Activated CD4-positive, alpha-beta T cell treated with anti-CD3 and anti-CD28 coated beads, Interleukin-2, amount 50 U/mL, for 48 hours (primary cell): ENCODE measurements around the gene GNAI2.
"Not testable (repeated sequence)": the region's sequence is repeated elsewhere in the genome, so short reads cannot be mapped to it uniquely, and the experiment has no call there.

Source experiments
- DNase-seq, 2 experiments: peaks; one replicate each; pipeline ENCODE4 v3.0.0-alpha.2; 2020

GNAI2 gene

DNA sequence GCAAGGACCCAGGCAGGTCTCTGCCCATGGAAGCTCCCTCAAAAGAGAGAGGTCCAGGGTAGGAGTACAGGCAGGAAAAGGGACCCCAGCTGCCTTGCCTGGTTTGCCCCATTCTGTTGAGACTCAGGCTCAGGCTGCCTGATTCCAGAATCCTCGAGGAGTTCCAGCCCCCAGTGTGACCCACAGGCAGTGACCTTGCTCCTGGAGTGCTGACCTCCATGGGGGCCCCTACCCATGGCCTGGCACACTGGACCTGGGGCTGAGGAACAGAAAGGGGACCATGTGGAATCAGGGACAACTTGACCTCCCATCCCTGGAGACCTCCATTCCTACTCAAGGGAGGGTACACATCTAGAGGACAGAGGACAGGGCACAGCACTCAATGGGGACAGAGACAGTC is 29.6 kb downstream of the GNAI2 start:
- no peak for DNase-seq

- no peak for DNase-seq
Measured at GRCh38 chr3:50266017-50266416, 30.0 kb downstream of the GNAI2 start.

DNA sequence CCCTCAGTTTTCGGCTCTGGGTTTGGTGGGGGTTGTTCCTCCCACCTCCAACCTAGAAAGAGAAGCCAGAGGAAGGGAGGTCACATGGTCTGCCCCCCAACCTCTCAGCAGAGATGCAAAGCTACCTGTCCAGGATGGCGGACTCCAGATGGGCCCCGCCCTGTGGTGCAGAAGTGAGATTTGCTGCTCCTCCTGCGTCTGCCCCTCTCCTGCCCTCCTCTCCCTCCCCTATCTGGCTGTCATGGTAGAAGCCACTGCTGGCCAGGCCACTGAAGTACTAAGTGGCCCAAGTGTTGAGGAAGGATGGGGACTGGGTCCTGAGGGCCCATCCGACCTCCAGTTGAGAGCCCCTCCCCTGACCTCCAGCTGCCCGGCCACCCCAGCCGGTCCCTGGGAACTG is 30.8 kb downstream of the GNAI2 start:
- DNase-seq: no peak

GRCh38 chr3:50267280-50267913 is 31.4 kb downstream of the GNAI2 start:
- no peak for DNase-seq

- no peak for DNase-seq
Measured at GRCh38 chr3:50268276-50268675, 32.3 kb downstream of the GNAI2 start.

- DNase-seq: no peak
Measured at GRCh38 chr3:50268703-50269451, 32.9 kb downstream of the GNAI2 start, which contains the start of gene SEMA3B. Gene SEMA3B, plus strand, starts transcription at chr3:50269147. Its CDS starts 94 bp downstream, at chr3:50269241.

- no peak for DNase-seq
Measured at GRCh38 chr3:50269460-50269859, 33.5 kb downstream of the GNAI2 start.

- no peak for DNase-seq
Measured at GRCh38 chr3:50269977-50270413, 34.0 kb downstream of the GNAI2 start.

DNA sequence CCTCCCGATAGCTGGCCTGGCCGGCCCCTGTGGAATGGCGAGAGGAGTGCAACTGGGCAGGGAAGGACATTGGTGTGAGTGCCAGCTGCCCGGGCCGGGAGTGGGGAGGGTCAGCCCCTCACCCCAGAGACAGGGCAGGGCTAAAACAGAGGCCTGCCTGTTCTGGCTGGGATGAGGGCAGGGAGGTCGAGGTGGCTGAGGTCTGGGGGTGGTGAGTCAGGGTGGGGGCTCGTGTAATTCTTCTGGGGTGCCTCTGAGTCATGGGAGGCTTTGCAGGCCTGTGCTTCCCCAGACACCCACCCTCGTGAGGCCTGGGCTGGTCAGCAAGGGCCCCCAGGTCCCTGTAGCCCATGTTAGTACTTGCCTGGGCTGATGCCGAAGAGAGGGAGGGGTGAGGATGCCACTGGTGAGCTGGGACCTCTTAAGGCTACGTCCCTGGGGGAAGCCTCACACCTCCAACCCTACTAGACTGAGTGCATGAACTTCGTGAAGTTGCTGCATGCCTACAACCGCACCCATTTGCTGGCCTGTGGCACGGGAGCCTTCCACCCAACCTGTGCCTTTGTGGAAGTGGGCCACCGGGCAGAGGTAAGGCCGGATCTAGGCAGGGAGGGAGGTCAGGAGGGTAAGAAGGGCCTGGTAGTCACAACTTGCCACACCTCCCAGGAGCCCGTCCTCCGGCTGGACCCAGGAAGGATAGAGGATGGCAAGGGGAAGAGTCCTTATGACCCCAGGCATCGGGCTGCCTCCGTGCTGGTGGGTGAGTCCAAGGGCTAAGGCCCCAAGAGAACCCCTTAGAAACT is 34.6 kb downstream of the GNAI2 start:
- DNase-seq: no peak

DNA sequence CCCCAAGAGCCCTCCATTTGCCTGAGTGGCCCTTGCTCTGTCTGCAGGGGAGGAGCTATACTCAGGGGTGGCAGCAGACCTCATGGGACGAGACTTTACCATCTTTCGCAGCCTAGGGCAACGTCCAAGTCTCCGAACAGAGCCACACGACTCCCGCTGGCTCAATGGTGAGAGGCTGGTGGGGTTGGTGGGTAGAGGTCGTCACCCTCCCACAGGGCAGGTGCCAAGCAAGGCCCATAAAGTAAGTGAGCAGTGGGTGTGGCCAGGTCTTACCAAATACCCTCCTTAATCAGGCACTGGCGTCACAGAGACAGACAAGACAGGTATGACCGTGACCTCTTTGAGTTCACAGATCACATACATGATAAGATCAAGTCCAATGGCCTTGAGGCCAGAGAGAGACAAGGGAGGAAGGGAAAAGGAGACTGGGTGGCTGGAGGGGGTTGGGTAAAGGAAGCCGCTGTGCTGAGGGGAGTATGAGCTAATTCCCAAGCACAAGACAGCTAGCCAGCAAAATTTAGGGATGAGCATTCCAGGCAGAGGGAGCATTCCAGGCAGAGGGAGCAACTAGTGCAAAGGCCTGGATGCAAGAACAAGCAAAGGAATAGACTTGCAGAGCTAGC is 35.4 kb downstream of the GNAI2 start:
- DNase-seq: no peak

- not testable (repeated sequence) for DNase-seq
Measured at GRCh38 chr3:50272538-50272910, 36.5 kb downstream of the GNAI2 start.

DNA sequence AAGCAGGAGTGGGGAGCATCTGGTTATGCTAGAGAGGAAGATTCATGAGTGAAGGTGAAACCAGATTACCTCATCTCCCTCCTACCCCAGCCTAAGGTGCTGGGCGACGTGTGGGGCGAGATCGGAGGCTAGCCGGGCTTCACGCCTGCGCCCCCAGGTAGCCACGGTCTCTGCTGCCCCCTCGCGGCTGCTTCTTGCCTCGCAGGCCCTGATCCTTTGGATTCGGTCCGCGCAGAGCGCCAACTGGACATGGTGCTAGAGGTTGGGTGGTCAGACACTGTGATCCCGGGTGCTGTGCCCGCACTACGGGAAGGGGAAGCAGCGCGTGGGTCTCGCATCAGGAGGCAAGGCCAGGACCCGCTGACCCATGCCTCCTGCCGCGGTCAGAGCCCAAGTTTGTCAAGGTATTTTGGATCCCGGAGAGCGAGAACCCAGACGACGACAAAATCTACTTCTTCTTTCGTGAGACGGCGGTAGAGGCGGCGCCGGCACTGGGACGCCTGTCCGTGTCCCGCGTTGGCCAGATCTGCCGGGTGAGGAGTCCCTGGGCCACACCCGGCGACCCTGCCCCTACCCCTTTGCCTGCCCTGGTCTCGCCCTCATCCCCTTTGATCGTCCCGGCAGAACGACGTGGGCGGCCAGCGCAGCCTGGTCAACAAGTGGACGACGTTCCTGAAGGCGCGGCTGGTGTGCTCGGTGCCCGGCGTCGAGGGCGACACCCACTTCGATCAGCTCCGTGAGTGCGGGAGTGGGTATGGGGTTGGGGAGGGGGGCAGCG is 37.1 kb downstream of the GNAI2 start:
- DNase-seq: peak; percentile 96

GRCh38 chr3:50273689-50274065 is 37.7 kb downstream of the GNAI2 start:
- no peak for DNase-seq

DNA sequence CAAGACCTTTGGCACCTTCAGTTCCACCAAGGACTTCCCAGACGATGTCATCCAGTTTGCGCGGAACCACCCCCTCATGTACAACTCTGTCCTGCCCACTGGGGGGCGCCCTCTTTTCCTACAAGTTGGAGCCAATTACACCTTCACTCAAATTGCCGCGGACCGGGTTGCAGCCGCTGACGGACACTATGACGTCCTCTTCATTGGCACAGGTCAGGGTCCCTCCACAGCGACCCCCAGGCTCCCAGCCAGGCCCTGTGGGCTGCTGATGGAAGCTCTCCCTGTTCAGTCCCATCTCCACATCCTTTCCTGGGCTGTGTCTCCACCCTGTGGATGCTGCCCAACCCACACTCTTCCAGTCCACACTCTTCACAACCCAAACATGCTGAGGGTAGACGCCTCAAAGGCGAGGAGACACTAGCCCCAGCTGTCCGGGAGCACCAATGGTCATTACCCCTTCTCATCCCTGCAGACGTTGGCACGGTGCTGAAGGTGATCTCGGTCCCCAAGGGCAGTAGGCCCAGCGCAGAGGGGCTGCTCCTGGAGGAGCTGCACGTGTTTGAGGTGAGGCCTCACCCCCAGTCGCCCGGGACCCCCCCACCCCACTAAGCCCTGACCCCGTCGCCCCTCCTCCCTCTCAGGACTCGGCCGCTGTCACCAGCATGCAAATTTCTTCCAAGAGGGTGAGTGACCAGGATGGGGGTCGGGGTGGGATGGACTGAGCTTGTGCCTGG is 38.5 kb downstream of the GNAI2 start:
- DNase-seq: peak; percentile 83 to 88

GRCh38 chr3:50275141-50275995 is 39.4 kb downstream of the GNAI2 start:
- no peak for DNase-seq

DNA sequence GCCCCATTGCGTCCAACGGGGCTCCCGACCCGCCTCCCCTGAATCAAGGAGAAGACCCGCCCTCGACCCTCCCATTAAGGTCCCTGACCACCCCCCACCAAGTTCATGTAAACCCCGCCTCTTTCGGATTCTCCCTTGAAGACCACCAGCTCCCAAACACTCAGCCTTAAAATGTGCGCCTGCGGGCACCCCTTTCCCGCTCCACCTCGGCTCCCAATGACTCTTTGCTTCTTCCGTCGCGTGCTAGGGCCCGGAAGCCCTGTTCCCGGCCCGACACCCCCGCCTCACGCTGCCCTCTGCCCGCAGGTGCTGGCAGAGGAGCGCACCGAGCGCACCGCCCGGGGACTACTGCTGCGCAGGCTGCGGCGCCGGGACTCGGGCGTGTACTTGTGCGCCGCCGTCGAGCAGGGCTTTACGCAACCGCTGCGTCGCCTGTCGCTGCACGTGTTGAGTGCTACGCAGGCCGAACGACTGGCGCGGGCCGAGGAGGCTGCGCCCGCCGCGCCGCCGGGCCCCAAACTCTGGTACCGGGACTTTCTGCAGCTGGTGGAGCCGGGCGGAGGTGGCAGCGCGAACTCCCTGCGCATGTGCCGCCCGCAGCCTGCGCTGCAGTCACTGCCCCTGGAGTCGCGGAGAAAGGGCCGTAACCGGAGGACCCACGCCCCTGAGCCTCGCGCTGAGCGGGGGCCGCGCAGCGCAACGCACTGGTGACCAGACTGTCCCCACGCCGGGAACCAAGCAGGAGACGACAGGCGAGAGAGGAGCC is 40.2 kb downstream of the GNAI2 start:
- peak in 1 of 2 experiments; percentile 37 for DNase-seq

DNA sequence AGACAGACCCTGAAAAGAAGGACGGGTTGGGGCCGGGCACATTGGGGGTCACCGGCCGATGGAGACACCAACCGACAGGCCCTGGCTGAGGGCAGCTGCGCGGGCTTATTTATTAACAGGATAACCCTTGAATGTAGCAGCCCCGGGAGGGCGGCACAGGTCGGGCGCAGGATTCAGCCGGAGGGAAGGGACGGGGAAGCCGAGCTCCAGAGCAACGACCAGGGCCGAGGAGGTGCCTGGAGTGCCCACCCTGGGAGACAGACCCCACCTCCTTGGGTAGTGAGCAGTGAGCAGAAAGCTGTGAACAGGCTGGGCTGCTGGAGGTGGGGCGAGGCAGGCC is 40.7 kb downstream of the GNAI2 start:
- DNase-seq: no peak

DNA sequence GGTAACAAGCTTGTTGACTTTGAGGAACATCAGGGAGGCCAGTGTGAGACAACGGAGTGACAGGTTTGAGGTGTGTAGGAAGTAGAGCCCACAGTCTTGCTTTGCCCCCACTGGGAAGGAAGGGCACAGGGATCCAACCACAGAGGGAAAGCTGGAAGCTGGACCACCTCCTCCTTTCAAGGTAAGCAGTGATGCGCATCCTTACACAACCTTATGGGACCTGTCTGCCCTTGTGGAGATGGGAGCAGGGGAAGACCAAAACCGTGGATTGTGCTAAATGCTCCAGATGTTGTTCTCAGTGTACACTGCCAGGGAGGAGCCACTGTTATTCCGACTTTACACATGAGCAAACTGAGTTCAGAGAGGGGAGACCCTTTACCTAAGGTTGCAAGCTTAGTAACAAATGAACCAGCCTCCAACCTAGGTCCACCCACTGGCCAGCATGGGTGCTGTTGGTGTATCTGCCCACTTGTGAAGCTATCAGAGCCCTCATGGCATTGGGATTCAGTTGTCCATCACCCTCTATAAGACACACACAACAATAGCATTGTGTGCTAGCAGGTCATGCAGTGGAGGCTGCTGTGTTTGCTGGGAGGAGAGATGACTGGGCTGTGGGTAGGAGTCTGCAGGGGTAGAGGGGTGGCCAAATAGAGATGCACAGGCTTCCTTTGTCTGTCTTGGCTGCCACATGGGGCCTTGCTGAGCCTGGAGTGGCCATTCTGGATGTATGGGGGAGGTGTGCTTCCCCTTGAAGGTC is 42.3 kb downstream of the GNAI2 start:
- no peak for DNase-seq

DNA sequence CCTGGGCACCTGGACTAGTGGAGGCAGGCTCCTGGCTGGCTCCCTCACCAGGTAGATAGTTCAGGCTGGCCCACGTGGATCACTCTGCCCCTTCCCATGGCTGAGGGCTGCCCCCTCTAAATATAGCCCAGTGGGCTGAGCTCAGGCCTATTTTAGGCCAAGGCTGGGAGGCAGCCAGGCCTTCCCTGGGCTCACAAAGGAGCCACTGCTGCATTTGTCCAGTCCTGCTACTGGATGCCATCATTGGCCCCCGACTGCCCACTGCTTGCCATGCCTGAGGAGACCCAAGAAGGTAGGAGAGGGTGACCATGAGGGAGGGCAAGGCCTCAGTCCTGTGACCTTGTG is 42.8 kb downstream of the GNAI2 start, which contains the start of gene LSMEM2:
TSS of gene LSMEM2 (plus strand) at position 208 of the 345 bp plus-strand sequence. CDS start at position 235, 27 bp downstream.
- no peak for DNase-seq
